ENCODE results near the gene TRIP12. TPM values are rescaled to one million over a fixed set of nuclear protein-coding genes. Genes with fewer than 3 reads are reported as not detected.

TRIP12 gene
- total and polyA plus RNA-seq, 2 of the 4 experiments (the other 2 are of a cell fraction) = 51.6 to 209 TPM

DNA sequence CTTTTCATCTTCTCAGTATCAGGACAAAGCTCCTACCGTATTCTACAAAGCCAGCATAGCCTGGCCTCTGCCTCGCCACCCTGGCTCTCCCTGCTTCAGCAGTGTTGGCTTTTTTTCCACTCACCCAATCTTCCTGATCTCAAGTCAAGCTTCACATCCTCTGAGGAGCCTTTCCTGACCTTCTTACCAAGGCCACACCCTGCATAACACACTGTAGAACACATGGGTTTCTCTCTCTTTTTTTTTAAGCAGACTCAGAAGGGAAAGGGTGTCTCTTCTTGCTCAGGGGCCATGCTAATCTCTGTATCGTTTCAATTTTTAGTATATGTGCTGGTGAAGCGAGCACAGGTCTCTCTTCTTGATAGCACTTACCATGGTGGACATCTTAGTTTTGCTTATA is 15.7 kb upstream of the TRIP12 start:
- no peak for TF ChIP-seq BHLHE40 (IDR thresholded peaks at IDR 0.05; ENCODE audit: low read depth, low read length)
- no peak for TF ChIP-seq RAD21 (IDR thresholded peaks at IDR 0.05; ENCODE audit: low read length)
- no peak for TF ChIP-seq CTCF (conservative IDR thresholded peaks at IDR 0.05; ENCODE audit: low read depth, low read length)
- no peak for TF ChIP-seq MAFK (IDR thresholded peaks at IDR 0.05; ENCODE audit: low read depth, low read length)
- no peak for TF ChIP-seq POLR2A (IDR thresholded peaks at IDR 0.05; ENCODE audit: low read depth, low read length)
- TF ChIP-seq, protein P1, sequence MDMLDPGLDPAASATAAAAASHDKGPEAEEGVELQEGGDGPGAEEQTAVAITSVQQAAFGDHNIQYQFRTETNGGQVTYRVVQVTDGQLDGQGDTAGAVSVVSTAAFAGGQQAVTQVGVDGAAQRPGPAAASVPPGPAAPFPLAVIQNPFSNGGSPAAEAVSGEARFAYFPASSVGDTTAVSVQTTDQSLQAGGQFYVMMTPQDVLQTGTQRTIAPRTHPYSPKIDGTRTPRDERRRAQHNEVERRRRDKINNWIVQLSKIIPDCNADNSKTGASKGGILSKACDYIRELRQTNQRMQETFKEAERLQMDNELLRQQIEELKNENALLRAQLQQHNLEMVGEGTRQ (IDR thresholded peaks at IDR 0.05; ENCODE audit: low read depth, low read length) = no peak
- TF ChIP-seq FOS (IDR thresholded peaks at IDR 0.05; ENCODE audit: low read depth, low read length) = no peak
- TF ChIP-seq MAZ (IDR thresholded peaks at IDR 0.05; ENCODE audit: borderline replicate concordance, low read depth, low read length) = no peak
- no peak overlapping the region for H3K4ac ChIP-seq (ENCODE audit: low read depth, low read length)
- H3K4me1 ChIP-seq (ENCODE audit: control insufficient read depth, insufficient read depth, low read length) = no peaks in the 10 kb centered on the region
- no peak for DNase-seq
- no peak overlapping the region for H4K8ac ChIP-seq (ENCODE audit: low read depth in 2 of 2, low read length in 2 of 2)
- dilution Hi-C loops (cut with HindIII; ENCODE audit: low sequenced_read_pairs, unreplicated experiment) = no loop called here
- H3K4me3 ChIP-seq (ENCODE audit: insufficient read depth, low read depth, low read length) = no peak overlapping the region
- H3K27me3 ChIP-seq (ENCODE audit: control insufficient read depth, insufficient read depth, low read length) = no peaks in the 10 kb centered on the region
- no peaks in the 10 kb centered on the region; a peak in 1 of 4 replicates for H3K79me1 ChIP-seq (ENCODE audit: low read depth in 1 of 2, low read length in 2 of 2)
- H3K9ac ChIP-seq (ENCODE audit: low read depth, low read length) = no peak overlapping the region
- ChIA-PET CTCF (no interaction called here), POLR2A (ENCODE audit: unreplicated experiment) (no interaction called here)
- H3K56ac ChIP-seq (ENCODE audit: extremely low read depth, insufficient read depth, low read length) = no peak overlapping the region
- no peak overlapping the region for H3K18ac ChIP-seq (ENCODE audit: low read depth, low read length)
- no peak overlapping the region for H3K23ac ChIP-seq (ENCODE audit: low read depth, low read length)
- H3K36me3 ChIP-seq (ENCODE audit: control insufficient read depth, insufficient read depth, low read length) = peaks cover 2% of the 10 kb centered on the region; the same call in 1 of the 2 replicates
- no peaks in the 10 kb centered on the region for H3K9me3 ChIP-seq (ENCODE audit: control insufficient read depth, insufficient read depth, low read length)
- no peak overlapping the region for H4K91ac ChIP-seq (ENCODE audit: insufficient read depth, low read depth, low read length)
- in situ Hi-C loops (cut with MboI; ENCODE audit: low sequenced_read_pairs) = no loop called here
- H2AK9ac ChIP-seq (replicated peaks; ENCODE audit: low read depth, low read length, poor library complexity) = no peak overlapping the region
- no peak overlapping the region for H2AFZ ChIP-seq (replicated peaks; ENCODE audit: low read length, poor library complexity)
- no peaks in the 10 kb centered on the region for H3K9me1 ChIP-seq (ENCODE audit: insufficient read depth, low read length)
- no peaks in the 10 kb centered on the region for H4K20me1 ChIP-seq (ENCODE audit: insufficient read depth, low read length)
- BruUV-seq (replicated peaks) = no TSS peak
- WGBS, 2 experiments (ENCODE audit: extremely low coverage in 2 of 2, insufficient read length in 1 of 2) = 100% methylated on average over 1 of the region's 4 CpGs; no CpG with 5 or more reads in 1 of the 2 experiments
- no peak overlapping the region for H2AK5ac ChIP-seq (ENCODE audit: low read depth, low read length)
- H2BK15ac ChIP-seq (ENCODE audit: low read depth, low read length) = no peak overlapping the region
- H2BK20ac ChIP-seq (ENCODE audit: low read depth, low read length) = no peak overlapping the region
- H2BK5ac ChIP-seq (ENCODE audit: low read depth, low read length, poor library complexity, severe bottlenecking) = no peak overlapping the region
- no peak overlapping the region; the same call in 1 of the 2 replicates for H3K14ac ChIP-seq (replicated peaks; ENCODE audit: low read depth, low read length)
- H3K27ac ChIP-seq (ENCODE audit: insufficient read depth, low read length) = no peak overlapping the region
- ATAC-seq (ENCODE audit: low read depth) = no peak
- intact Hi-C loops (cut with micrococcal nuclease) = no loop called here
- no peak overlapping the region for H4K5ac ChIP-seq (ENCODE audit: low read depth, low read length)
- no peak overlapping the region for H2BK120ac ChIP-seq (ENCODE audit: low read depth, low read length)
- H3K4me2 ChIP-seq (ENCODE audit: low read depth, low read length) = no peak overlapping the region
